ENCODE measurements around the gene RBMS1. TPM values are rescaled to one million over a fixed set of nuclear protein-coding genes. Genes with fewer than 3 reads are reported as not detected.

Gene RBMS1
- total RNA-seq, 1 experiment from 2014 or later = 77.5 TPM

DNA sequence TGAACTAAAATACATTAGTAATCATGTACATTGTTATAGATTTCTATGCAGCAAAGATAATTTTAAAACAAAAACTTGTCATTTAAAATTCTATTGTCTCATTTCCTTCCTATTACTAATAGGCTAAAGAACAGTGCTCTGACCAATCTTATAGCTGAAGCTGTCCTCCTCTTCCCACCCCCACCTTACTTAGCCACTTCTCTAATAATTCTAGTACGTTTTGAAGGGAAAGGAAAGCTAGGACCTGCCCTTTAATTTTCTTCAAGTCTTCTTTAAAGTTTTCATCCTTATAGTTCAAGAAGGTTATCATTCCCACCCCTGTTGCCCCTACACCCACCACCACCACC is 121.6 kb downstream of the RBMS1 start:
- TF ChIP-seq, protein P1, sequence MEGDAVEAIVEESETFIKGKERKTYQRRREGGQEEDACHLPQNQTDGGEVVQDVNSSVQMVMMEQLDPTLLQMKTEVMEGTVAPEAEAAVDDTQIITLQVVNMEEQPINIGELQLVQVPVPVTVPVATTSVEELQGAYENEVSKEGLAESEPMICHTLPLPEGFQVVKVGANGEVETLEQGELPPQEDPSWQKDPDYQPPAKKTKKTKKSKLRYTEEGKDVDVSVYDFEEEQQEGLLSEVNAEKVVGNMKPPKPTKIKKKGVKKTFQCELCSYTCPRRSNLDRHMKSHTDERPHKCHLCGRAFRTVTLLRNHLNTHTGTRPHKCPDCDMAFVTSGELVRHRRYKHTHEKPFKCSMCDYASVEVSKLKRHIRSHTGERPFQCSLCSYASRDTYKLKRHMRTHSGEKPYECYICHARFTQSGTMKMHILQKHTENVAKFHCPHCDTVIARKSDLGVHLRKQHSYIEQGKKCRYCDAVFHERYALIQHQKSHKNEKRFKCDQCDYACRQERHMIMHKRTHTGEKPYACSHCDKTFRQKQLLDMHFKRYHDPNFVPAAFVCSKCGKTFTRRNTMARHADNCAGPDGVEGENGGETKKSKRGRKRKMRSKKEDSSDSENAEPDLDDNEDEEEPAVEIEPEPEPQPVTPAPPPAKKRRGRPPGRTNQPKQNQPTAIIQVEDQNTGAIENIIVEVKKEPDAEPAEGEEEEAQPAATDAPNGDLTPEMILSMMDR (conservative IDR thresholded peaks at IDR 0.05) = no peak
- H3K79me2 ChIP-seq (ENCODE audit: insufficient read depth, low read length) = peaks cover 9% of the 10 kb centered on the region; the same call in 1 of the 2 replicates
- H3K14ac ChIP-seq (ENCODE audit: insufficient read depth, low read length) = no peak overlapping the region
- no peak overlapping the region for H3K23ac ChIP-seq (ENCODE audit: insufficient read length, low read depth, low read length)
- no peaks in the 10 kb centered on the region for H3K79me1 ChIP-seq (ENCODE audit: insufficient read depth, low read depth, low read length, poor library complexity, severe bottlenecking)
- no peak overlapping the region for H3T11ph ChIP-seq (ENCODE audit: low read length)
- H3K27ac Mint-ChIP-seq = peak overlapping the region in 1 of 3 experiments; percentile 40; a peak in 1 of 7 replicates
- H3K18ac ChIP-seq (ENCODE audit: insufficient read length, low read depth, low read length) = no peak overlapping the region
- peaks cover 60 to 71% of the 10 kb centered on the region in 2 experiments for H3K4me1 Mint-ChIP-seq
- no peaks in the 10 kb centered on the region for H3K23me2 ChIP-seq (ENCODE audit: insufficient read length, low read depth, low read length, poor library complexity, severe bottlenecking)
- no peak overlapping the region for H4K5ac ChIP-seq (ENCODE audit: insufficient read length, low read depth, low read length)
- H3K4me1 ChIP-seq (ENCODE audit: insufficient read depth, low read length) = peaks cover 7% of the 10 kb centered on the region
- no peak overlapping the region for H3K4ac ChIP-seq (ENCODE audit: low read depth, low read length)
- no peaks in the 10 kb centered on the region for H3K27me3 ChIP-seq (ENCODE audit: insufficient read depth, low read length)
- H2AK5ac ChIP-seq (ENCODE audit: insufficient read length, low read length) = no peak overlapping the region
- H2BK12ac ChIP-seq (ENCODE audit: insufficient read length, low read depth, low read length) = no peak overlapping the region
- H3K4me3 Mint-ChIP-seq = no peak overlapping the region
- H2BK5ac ChIP-seq (ENCODE audit: insufficient read length, low read length) = no peak overlapping the region
- no peak overlapping the region for H2BK15ac ChIP-seq (ENCODE audit: low read depth, low read length)
- no peak overlapping the region for H3K56ac ChIP-seq (ENCODE audit: insufficient read length, low read depth, low read length)
- H4K8ac ChIP-seq (replicated peaks; ENCODE audit: insufficient read length, low read depth, low read length) = no peak overlapping the region
- no peak overlapping the region for H4K91ac ChIP-seq (ENCODE audit: insufficient read length, low read depth, low read length)
- no peaks in the 10 kb centered on the region for H3K9me3 Mint-ChIP-seq
- H3K9ac ChIP-seq (ENCODE audit: extremely low read depth, insufficient read length, low read length) = no peak overlapping the region
- H3K27ac ChIP-seq (ENCODE audit: insufficient read length, low read depth, low read length) = no peak overlapping the region
- no peak overlapping the region for H3K4me2 ChIP-seq (ENCODE audit: insufficient read depth, insufficient read length, low read length)
- no peak for DNase-seq
- H2AFZ ChIP-seq (ENCODE audit: low read length) = no peak overlapping the region
- no peaks in the 10 kb centered on the region for H3K9me3 ChIP-seq (ENCODE audit: control insufficient read depth, low read depth, low read length)
- WGBS (ENCODE audit: extremely low coverage, insufficient read length, low lambda C conversion rate) = no CpG with 5 or more reads among the region's 1 CpG
- no peak overlapping the region for H2BK120ac ChIP-seq (ENCODE audit: low read depth, low read length, poor library complexity, severe bottlenecking)
- H4K20me1 ChIP-seq (ENCODE audit: control insufficient read depth, insufficient read depth, insufficient read length) = peaks cover 2% of the 10 kb centered on the region
- no peak overlapping the region for H2BK20ac ChIP-seq (ENCODE audit: low read depth, low read length, poor library complexity, severe bottlenecking)
- H3K27me3 Mint-ChIP-seq (ENCODE audit: low read depth) = no peaks in the 10 kb centered on the region
- peaks cover 0 to 4% (median 2%) of the 10 kb centered on the region in 3 experiments; a peak in 3 of 7 replicates for H3K36me3 Mint-ChIP-seq (ENCODE audit: insufficient read depth in 1 of 3, low read depth in 3 of 3)

All from H9 (cell line).